ENCODE measurements around the gene PIP5K1B.

PIP5K1B gene

DNA sequence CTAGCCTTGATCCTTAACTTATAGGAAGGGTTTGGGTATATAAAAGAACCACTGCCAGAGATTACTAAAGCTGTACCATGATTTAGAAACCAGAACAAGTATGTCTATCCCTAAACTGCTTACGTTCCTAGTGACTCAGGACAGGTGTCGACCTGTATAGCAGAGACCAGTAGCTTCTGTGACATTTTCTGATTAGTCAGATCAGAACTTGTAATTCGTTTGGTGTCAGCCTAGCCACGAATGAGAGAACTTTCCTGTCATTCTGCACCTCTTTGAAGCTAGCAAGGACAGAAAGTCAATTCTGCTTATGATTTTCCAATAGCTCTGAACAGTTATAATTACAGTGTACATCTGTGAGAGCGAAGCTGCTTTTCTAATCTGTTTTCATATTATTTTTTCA lies 269.4 kb downstream of the PIP5K1B start:
- Histone ChIP-seq H3K4ac (ENCODE audit: low read length) (no peak overlapping the region), H2AFZ (ENCODE audit: low read length) (no peak overlapping the region), H3K18ac (ENCODE audit: low read length) (no peak overlapping the region), H2AK5ac (ENCODE audit: low read depth, low read length) (no peak overlapping the region), H3K9me3 (replicated peaks in 1 of 2; ENCODE audit: control insufficient read depth in 2 of 2, insufficient read depth in 1 of 2, low read depth in 1 of 2, low read length in 2 of 2) (peaks cover 0 to 19% of the 10 kb centered on the region in 2 donors), H3K4me2 (ENCODE audit: insufficient read depth, low read length, poor library complexity, severe bottlenecking) (no peak overlapping the region), H3K27me3 (ENCODE audit: control insufficient read depth in 3 of 3, insufficient read depth in 3 of 3, low read depth in 1 of 3, low read length in 3 of 3) (no peaks in the 10 kb centered on the region), H3K27ac (replicated peaks; ENCODE audit: low read length) (no peak overlapping the region), H2BK120ac (ENCODE audit: low read depth, low read length) (no peak overlapping the region), H4K91ac (ENCODE audit: low read depth, low read length, poor library complexity) (no peak overlapping the region), H3K9ac (ENCODE audit: low read depth, low read length, poor library complexity) (no peak overlapping the region), H3K4me3 (ENCODE audit: low read length in 2 of 2) (no peak overlapping the region), H3K14ac (ENCODE audit: low read length) (no peak overlapping the region), H2BK5ac (ENCODE audit: low read length) (no peak overlapping the region), H2BK15ac (ENCODE audit: low read length) (no peak overlapping the region), H2BK12ac (ENCODE audit: low read length) (no peak overlapping the region), H4K8ac (ENCODE audit: low read depth, low read length) (no peak overlapping the region), H3K4me1 (ENCODE audit: control insufficient read depth in 2 of 2, insufficient read depth in 1 of 2, low read depth in 1 of 2, low read length in 2 of 2) (no peaks in the 10 kb centered on the region), H3K23ac (ENCODE audit: low read depth, low read length, poor library complexity) (no peak overlapping the region), H3K79me1 (ENCODE audit: low read depth, low read length) (no peaks in the 10 kb centered on the region), H3K36me3 (replicated peaks in 1 of 2; ENCODE audit: control insufficient read depth in 2 of 2, insufficient read depth in 2 of 2, low read length in 2 of 2) (peaks cover 0 to 40% of the 10 kb centered on the region in 2 donors)
- WGBS, 2 donors (ENCODE audit: extremely low coverage in 2 of 2, insufficient read length in 2 of 2, insufficient replicate concordance in 1 of 2) = no CpG with 5 or more reads among the region's 5 CpGs
- DNase-seq (ENCODE audit: low spot score) = no peak

DNA sequence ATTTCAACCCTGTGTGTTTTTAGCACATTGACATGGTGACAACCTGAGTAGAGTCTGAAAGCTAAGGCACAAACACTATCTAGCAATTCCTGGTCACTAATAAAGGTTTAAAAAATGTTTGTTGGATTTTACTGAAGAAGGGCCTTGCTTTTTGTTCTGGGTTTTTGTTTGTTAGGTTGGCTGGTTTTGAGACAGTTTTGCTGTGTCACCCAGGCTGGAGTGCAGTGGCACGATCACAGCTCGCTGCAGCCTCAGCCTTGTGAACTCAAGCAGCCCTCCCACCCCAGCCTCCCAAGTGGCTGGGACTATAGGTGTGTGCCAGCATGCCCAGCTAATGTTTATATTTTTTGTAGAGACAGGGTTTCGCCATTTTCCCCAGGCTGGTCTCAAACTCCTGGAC lies 269.9 kb downstream of the PIP5K1B start:
- no peak overlapping the region for H2BK120ac ChIP-seq (ENCODE audit: low read depth, low read length)
- no peak overlapping the region for H2BK12ac ChIP-seq (ENCODE audit: low read length)
- H2BK15ac ChIP-seq (ENCODE audit: low read length) = no peak overlapping the region
- no peak overlapping the region for H3K27ac ChIP-seq (replicated peaks; ENCODE audit: low read length)
- no peak overlapping the region for H3K18ac ChIP-seq (ENCODE audit: low read length)
- peaks cover 0 to 19% of the 10 kb centered on the region in 2 donors for H3K9me3 ChIP-seq (replicated peaks in 1 of 2; ENCODE audit: control insufficient read depth in 2 of 2, insufficient read depth in 1 of 2, low read depth in 1 of 2, low read length in 2 of 2)
- peaks cover 0 to 35% of the 10 kb centered on the region in 2 donors for H3K36me3 ChIP-seq (replicated peaks in 1 of 2; ENCODE audit: control insufficient read depth in 2 of 2, insufficient read depth in 2 of 2, low read length in 2 of 2)
- H3K14ac ChIP-seq (ENCODE audit: low read length) = no peak overlapping the region
- no peaks in the 10 kb centered on the region for H3K79me1 ChIP-seq (ENCODE audit: low read depth, low read length)
- no peak overlapping the region for H4K91ac ChIP-seq (ENCODE audit: low read depth, low read length, poor library complexity)
- peaks cover 0 to under 1% of the 10 kb centered on the region in 2 donors for H3K4me1 ChIP-seq (ENCODE audit: control insufficient read depth in 2 of 2, insufficient read depth in 1 of 2, low read depth in 1 of 2, low read length in 2 of 2)
- H3K9ac ChIP-seq (ENCODE audit: low read depth, low read length, poor library complexity) = no peak overlapping the region
- no peak overlapping the region for H3K4me3 ChIP-seq (ENCODE audit: low read length in 2 of 2)
- H2AFZ ChIP-seq (ENCODE audit: low read length) = no peak overlapping the region
- H3K4ac ChIP-seq (ENCODE audit: low read length) = no peak overlapping the region
- no peak overlapping the region for H2BK5ac ChIP-seq (ENCODE audit: low read length)
- H3K27me3 ChIP-seq (ENCODE audit: control insufficient read depth in 3 of 3, insufficient read depth in 3 of 3, low read depth in 1 of 3, low read length in 3 of 3) = no peaks in the 10 kb centered on the region
- WGBS, 2 donors (ENCODE audit: extremely low coverage in 2 of 2, insufficient read length in 2 of 2, insufficient replicate concordance in 1 of 2) = no CpG with 5 or more reads among the region's 3 CpGs
- no peak overlapping the region for H4K8ac ChIP-seq (ENCODE audit: low read depth, low read length)
- no peak overlapping the region for H2AK5ac ChIP-seq (ENCODE audit: low read depth, low read length)
- DNase-seq (ENCODE audit: low spot score) = no peak
- H3K4me2 ChIP-seq (ENCODE audit: insufficient read depth, low read length, poor library complexity, severe bottlenecking) = no peak overlapping the region
- H3K23ac ChIP-seq (ENCODE audit: low read depth, low read length, poor library complexity) = no peak overlapping the region

DNA sequence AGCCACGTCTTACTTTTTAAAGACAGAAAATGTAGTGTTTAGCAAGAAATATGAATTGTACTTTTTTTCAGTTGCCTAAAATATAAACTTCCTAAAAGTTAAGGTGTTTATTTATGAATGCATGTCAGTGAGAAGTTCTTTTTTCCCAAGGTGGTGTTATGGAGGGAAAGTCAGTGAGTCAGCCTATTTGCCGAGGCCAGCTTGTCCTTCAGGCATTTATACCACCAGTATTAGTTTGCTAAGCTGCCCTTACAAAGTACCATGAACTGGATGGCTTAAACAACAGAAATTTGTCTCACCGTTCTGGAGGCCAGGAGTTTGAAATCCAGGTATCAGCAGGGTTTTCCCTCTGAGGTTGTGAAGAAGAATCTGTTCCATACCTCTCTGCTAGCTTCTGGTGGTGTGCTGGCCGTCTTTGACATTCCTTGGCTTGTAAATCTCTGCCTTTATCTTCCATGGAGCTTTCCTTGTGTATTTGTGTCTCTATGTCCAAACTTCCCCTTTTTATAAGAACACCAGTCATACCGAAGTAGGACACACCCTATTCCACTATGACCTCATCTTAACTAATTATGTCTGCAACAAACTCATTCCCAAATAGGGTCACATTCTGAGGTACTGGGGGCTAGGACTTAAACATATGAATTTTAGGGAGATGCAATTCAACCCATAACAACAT lies 270.5 kb downstream of the PIP5K1B start:
- no peak overlapping the region for H3K4ac ChIP-seq (ENCODE audit: low read length)
- no peak overlapping the region for H4K91ac ChIP-seq (ENCODE audit: low read depth, low read length, poor library complexity)
- no peak overlapping the region for H4K8ac ChIP-seq (ENCODE audit: low read depth, low read length)
- H3K4me3 ChIP-seq (ENCODE audit: low read length in 2 of 2) = no peak overlapping the region
- H2AK5ac ChIP-seq (ENCODE audit: low read depth, low read length) = no peak overlapping the region
- no peak overlapping the region for H3K14ac ChIP-seq (ENCODE audit: low read length)
- no peak overlapping the region for H2BK12ac ChIP-seq (ENCODE audit: low read length)
- WGBS, 2 donors (ENCODE audit: extremely low coverage in 2 of 2, insufficient read length in 2 of 2, insufficient replicate concordance in 1 of 2) = no CpG with 5 or more reads among the region's 5 CpGs
- H2BK15ac ChIP-seq (ENCODE audit: low read length) = no peak overlapping the region
- no peak overlapping the region for H2AFZ ChIP-seq (ENCODE audit: low read length)
- H3K4me1 ChIP-seq (ENCODE audit: control insufficient read depth in 2 of 2, insufficient read depth in 1 of 2, low read depth in 1 of 2, low read length in 2 of 2) = peaks cover 0 to 2% of the 10 kb centered on the region in 2 donors
- H3K4me2 ChIP-seq (ENCODE audit: insufficient read depth, low read length, poor library complexity, severe bottlenecking) = no peak overlapping the region
- H2BK120ac ChIP-seq (ENCODE audit: low read depth, low read length) = no peak overlapping the region
- H3K9ac ChIP-seq (ENCODE audit: low read depth, low read length, poor library complexity) = no peak overlapping the region
- no peak overlapping the region for H3K18ac ChIP-seq (ENCODE audit: low read length)
- H3K9me3 ChIP-seq (replicated peaks in 1 of 2; ENCODE audit: control insufficient read depth in 2 of 2, insufficient read depth in 1 of 2, low read depth in 1 of 2, low read length in 2 of 2) = peaks cover 0 to 15% of the 10 kb centered on the region in 2 donors
- no peak for DNase-seq (ENCODE audit: low spot score)
- no peak overlapping the region for H3K27ac ChIP-seq (replicated peaks; ENCODE audit: low read length)
- H3K79me1 ChIP-seq (ENCODE audit: low read depth, low read length) = no peaks in the 10 kb centered on the region
- no peaks in the 10 kb centered on the region for H3K27me3 ChIP-seq (ENCODE audit: control insufficient read depth in 3 of 3, insufficient read depth in 3 of 3, low read depth in 1 of 3, low read length in 3 of 3)
- peaks cover 0 to 29% of the 10 kb centered on the region in 2 donors for H3K36me3 ChIP-seq (replicated peaks in 1 of 2; ENCODE audit: control insufficient read depth in 2 of 2, insufficient read depth in 2 of 2, low read length in 2 of 2)
- no peak overlapping the region for H2BK5ac ChIP-seq (ENCODE audit: low read length)
- H3K23ac ChIP-seq (ENCODE audit: low read depth, low read length, poor library complexity) = no peak overlapping the region

DNA sequence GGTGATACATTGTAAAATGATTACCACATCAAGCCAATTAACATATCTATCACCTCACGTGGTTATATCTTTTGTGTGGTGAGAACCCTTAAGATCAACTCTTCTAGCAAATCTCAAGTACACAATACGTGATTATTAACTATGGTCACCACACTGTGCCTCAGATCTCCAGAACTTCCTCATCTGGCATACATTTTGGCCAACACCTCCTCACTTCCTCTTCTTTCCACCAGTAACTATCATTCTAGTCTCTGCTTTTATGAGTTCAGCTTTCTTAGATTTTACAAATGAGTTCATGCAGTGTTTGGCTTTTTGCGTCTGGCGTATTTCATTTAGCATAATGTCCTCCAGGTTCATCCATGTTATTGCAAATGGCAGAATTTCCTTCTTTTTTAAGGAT lies 273.0 kb downstream of the PIP5K1B start:
- peaks cover 0 to 14% of the 10 kb centered on the region in 2 donors for H3K9me3 ChIP-seq (replicated peaks in 1 of 2; ENCODE audit: control insufficient read depth in 2 of 2, insufficient read depth in 1 of 2, low read depth in 1 of 2, low read length in 2 of 2)
- no peaks in the 10 kb centered on the region for H3K27me3 ChIP-seq (ENCODE audit: control insufficient read depth in 3 of 3, insufficient read depth in 3 of 3, low read depth in 1 of 3, low read length in 3 of 3)
- no peak overlapping the region for H2BK120ac ChIP-seq (ENCODE audit: low read depth, low read length)
- H3K9ac ChIP-seq (ENCODE audit: low read depth, low read length, poor library complexity) = no peak overlapping the region
- H2BK12ac ChIP-seq (ENCODE audit: low read length) = no peak overlapping the region
- H3K27ac ChIP-seq (replicated peaks; ENCODE audit: low read length) = no peak overlapping the region
- no peak overlapping the region for H2AFZ ChIP-seq (ENCODE audit: low read length)
- H3K4me1 ChIP-seq (ENCODE audit: control insufficient read depth in 2 of 2, insufficient read depth in 1 of 2, low read depth in 1 of 2, low read length in 2 of 2) = peaks cover 0 to 2% of the 10 kb centered on the region in 2 donors
- H2AK5ac ChIP-seq (ENCODE audit: low read depth, low read length) = no peak overlapping the region
- H3K18ac ChIP-seq (ENCODE audit: low read length) = no peak overlapping the region
- H3K23ac ChIP-seq (ENCODE audit: low read depth, low read length, poor library complexity) = no peak overlapping the region
- no peak overlapping the region for H3K4ac ChIP-seq (ENCODE audit: low read length)
- no peaks in the 10 kb centered on the region for H3K79me1 ChIP-seq (ENCODE audit: low read depth, low read length)
- H3K14ac ChIP-seq (ENCODE audit: low read length) = no peak overlapping the region
- no peak overlapping the region for H3K4me2 ChIP-seq (ENCODE audit: insufficient read depth, low read length, poor library complexity, severe bottlenecking)
- no peak overlapping the region for H3K4me3 ChIP-seq (ENCODE audit: low read length in 2 of 2)
- H4K8ac ChIP-seq (ENCODE audit: low read depth, low read length) = no peak overlapping the region
- DNase-seq (ENCODE audit: low spot score) = no peak
- H2BK15ac ChIP-seq (ENCODE audit: low read length) = no peak overlapping the region
- H3K36me3 ChIP-seq (replicated peaks in 1 of 2; ENCODE audit: control insufficient read depth in 2 of 2, insufficient read depth in 2 of 2, low read length in 2 of 2) = peaks cover 0 to 19% of the 10 kb centered on the region in 2 donors
- H4K91ac ChIP-seq (ENCODE audit: low read depth, low read length, poor library complexity) = no peak overlapping the region
- no CpG with 5 or more reads among the region's 4 CpGs for WGBS, 2 donors (ENCODE audit: extremely low coverage in 2 of 2, insufficient read length in 2 of 2, insufficient replicate concordance in 1 of 2)
- H2BK5ac ChIP-seq (ENCODE audit: low read length) = no peak overlapping the region
